LNCAP (cell line): Measurements from ENCODE around the gene NF2.
A peak's percentile ranks its signal among the peaks of the same experiment; 100 is the strongest.

Source experiments
- TF ChIP-seq, protein P1 (sequence below): fragments of 450-650 bp; IDR thresholded peaks from 2 replicates; pipeline ENCODE4 v1.5.1; 2017; ENCODE audit warnings: mild to moderate bottlenecking

The NF2 gene

GRCh38 chr22:29632672-29633071 lies 29.2 kb downstream of the NF2 start:
- TF ChIP-seq, protein P1, sequence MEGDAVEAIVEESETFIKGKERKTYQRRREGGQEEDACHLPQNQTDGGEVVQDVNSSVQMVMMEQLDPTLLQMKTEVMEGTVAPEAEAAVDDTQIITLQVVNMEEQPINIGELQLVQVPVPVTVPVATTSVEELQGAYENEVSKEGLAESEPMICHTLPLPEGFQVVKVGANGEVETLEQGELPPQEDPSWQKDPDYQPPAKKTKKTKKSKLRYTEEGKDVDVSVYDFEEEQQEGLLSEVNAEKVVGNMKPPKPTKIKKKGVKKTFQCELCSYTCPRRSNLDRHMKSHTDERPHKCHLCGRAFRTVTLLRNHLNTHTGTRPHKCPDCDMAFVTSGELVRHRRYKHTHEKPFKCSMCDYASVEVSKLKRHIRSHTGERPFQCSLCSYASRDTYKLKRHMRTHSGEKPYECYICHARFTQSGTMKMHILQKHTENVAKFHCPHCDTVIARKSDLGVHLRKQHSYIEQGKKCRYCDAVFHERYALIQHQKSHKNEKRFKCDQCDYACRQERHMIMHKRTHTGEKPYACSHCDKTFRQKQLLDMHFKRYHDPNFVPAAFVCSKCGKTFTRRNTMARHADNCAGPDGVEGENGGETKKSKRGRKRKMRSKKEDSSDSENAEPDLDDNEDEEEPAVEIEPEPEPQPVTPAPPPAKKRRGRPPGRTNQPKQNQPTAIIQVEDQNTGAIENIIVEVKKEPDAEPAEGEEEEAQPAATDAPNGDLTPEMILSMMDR, result no peak

DNA sequence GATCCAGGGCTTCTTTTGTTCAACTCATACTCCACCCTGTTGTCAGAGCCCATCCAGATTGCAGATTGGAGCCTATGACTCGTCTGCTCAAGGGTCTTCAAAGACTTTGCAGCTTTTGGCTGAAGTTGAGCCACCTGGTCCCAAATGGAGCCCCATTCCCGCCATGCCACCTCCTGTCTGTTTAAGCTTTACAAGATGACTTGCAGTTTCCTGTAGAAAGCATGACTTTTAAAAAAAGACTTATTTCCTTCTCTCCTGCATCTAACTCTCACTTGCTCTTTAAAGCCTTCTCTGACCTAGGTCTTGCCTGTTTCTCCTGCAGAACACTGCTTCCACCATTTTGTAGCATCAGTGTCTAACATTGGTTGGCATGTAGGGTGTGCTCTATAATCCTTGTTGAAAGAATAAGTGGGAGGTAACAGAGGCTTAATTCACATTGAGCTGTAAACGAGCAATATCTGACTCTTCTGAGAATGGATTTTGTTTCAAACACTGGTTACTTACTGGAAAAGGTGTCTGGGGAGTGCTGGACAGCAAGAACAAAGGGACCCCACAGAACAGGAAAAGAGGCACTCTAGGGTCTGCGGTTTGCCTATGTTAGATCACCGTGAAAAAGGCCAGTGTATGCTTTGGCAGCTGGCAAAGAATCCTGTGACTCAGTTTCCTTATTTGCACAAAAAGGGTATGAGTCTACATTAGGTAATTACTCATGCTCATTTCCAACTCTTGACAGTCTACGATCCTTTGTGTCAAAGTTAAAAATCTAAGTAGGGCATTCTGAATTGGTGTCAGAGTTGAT lies 30.3 kb downstream of the NF2 start:
- TF ChIP-seq, protein P1, result no peak

- TF ChIP-seq, protein P1, result no peak
Measured at GRCh38 chr22:29634847-29635246, 31.4 kb downstream of the NF2 start.

DNA sequence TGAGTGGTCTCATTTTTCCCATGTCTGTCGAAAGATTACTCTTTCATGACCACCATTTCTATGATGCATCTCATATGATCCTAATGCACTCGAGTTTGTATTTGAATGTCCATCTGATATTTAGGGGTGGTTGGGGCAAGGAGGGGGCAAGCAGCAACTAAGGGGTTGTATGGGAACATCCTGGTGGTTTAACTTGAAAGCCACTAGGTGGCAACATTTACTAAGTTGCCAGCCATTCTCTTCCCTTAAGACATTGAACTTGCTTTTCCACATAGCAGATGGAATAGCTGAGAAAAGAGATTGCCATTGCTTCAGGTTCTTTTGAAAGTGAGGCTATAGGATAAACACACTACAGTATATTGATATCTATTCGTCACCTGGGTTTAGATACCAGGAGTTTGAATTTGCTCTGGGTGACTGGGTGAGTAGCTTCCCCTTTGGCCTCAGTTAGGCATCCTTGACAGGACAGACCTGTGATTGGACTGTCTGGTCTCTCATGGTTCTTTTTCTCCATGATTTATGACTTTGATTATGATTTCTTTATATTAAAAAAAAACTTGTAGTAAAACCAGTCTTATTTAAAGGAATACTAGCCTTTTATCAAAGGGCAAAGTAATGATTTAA lies 32.4 kb downstream of the NF2 start:
- TF ChIP-seq, protein P1, result peak; percentile 80

DNA sequence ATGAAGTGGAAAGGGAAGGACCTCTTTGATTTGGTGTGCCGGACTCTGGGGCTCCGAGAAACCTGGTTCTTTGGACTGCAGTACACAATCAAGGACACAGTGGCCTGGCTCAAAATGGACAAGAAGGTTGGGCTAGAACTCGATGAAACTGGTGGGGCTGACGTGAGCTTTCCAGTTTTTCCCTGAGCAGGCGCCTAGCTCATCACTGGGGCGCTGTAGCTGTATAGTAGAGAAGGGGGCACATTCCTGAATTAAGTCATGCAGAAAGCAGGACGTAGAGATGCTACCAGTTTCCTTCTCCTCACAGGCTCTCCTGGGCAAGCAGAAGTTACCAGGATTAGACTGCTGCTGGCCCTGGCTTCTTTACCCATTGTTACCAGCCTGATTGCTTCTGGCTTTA lies 33.3 kb downstream of the NF2 start:
- TF ChIP-seq, protein P1, result no peak

DNA sequence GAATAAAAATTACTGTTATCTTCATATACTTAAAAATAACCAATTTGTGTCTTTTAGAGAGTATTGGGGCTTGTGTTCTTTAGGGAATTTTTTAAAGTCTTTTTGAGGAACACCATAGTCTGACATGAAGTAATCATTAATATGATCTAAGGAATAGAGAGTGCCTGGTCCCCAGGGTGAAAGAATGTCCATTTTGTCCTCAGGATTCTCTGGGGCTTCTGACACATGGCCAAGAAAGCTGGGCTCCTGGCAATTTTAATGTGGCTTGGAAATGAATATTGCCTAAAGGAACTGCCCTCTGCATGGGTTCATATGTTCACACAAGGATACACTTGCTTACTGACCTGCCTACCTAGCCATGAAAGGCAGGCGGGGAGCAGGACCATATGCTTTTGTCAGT lies 33.7 kb downstream of the NF2 start:
- TF ChIP-seq, protein P1, result no peak

DNA sequence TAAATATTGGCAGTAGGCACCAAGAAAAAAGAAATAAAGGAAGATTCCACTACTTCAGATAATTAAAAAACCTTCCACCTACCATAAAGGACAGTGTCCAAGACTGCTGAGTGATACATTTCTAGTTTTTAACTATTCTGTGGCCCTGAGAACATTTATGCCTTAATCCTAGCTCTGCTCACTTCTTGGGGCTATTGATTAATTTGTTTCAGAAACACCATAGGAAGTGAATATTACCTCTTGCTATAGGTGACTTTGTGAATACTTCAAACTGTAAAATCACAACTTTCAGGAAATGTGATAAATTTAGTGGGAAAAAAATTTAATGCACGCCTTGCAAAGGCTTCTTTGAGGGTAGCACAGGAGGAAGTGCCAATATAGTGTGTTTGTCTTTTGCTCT lies 35.2 kb downstream of the NF2 start:
- TF ChIP-seq, protein P1, result no peak
